HG03095 (cell line): ENCODE results near the gene GPM6B.

Source experiments
- ATAC-seq: cut with Tn5 transposase; IDR thresholded peaks from one replicate; pipeline ENCODE4 v1.9.1; 2021; ENCODE audit warnings: moderate library complexity; ENCODE audit not compliant: unreplicated experiment

The GPM6B gene

DNA sequence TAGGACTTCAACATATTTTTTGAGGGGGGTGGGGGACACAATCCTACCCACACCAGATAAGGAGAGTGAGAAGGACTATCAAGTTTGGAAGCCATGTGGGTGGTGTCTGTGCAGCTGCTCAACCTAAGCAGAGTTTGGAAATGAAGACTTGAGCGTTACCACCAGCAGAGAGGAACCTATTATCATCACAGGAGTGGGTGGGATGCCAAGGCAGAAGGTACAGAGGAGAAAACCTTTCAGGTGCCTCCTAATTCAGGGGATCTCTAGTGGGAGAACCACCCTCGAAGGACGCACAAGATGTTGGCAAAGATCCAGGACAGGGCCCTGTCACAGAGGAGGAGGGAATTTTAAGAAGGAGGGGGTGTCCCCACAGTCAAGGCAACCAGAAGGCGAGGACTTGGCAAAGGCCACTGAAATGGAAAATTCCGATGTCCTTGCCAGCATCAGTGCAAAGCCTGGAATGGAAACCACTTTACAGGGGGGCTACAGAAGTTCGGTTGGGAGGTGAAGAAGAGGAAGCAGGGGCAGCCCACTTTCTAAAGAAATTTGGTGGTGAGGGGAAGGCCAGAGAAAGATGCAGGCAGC is 8.4 kb upstream of the GPM6B start:
- ATAC-seq, result no peak

- no peak for ATAC-seq
Observed at GRCh38 chrX:13824746-13825145, 7.9 kb upstream of the GPM6B start.

- ATAC-seq, result no peak
Observed at GRCh38 chrX:13821738-13822137, 4.8 kb upstream of the GPM6B start.

- ATAC-seq, result no peak
Observed at GRCh38 chrX:13816176-13816575, 717 bp downstream of the GPM6B start.

GRCh38 chrX:13815664-13816063 is 1.2 kb downstream of the GPM6B start:
- ATAC-seq, result no peak

GRCh38 chrX:13808865-13809264 is 8.0 kb downstream of the GPM6B start:
- ATAC-seq, result no peak

- ATAC-seq, result no peak
Observed at GRCh38 chrX:13808293-13808692, 8.6 kb downstream of the GPM6B start.

GRCh38 chrX:13805241-13805640 is 11.7 kb downstream of the GPM6B start:
- no peak for ATAC-seq

GRCh38 chrX:13803116-13803515 is 13.8 kb downstream of the GPM6B start:
- no peak for ATAC-seq

DNA sequence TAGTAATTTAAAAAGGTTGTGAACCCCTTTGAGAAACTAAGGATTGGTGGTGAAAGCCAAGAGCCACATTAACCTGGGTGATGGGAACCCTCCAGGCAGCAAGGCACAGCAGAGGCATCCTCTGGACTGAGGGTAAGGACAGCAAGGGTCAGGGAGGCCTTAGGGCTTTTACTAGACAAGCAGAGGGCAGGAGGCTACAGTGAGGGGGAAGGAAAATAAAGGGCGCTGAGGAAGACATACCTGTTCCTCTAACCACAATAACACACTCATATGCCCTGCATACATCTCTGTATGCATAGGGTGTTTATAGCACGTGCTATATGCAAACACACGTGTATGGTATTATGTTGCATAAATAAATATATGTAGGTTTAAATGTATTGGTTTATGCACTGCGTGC is 18.7 kb downstream of the GPM6B start:
- no peak for ATAC-seq

GRCh38 chrX:13797512-13797911 is 19.4 kb downstream of the GPM6B start:
- ATAC-seq, result no peak

DNA sequence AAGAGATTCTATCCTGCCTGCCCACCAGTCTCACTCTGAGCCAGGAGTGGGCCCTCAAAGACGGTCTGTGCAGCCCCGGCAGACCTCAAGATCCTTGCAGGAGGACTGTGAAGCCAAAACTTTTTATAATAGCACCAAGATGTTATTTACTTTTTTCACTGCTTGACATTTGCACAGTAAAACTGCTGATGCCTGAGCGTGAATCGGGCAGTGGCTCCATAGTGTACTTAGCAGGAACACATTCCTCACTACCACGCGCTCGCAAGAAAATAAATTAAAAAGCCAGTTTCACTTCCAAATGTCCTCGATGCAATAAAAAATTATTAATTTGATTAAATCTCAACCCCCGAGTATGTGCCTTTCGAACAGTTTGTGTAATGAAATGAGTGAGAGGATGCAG is 22.5 kb downstream of the GPM6B start:
- ATAC-seq, result no peak

DNA sequence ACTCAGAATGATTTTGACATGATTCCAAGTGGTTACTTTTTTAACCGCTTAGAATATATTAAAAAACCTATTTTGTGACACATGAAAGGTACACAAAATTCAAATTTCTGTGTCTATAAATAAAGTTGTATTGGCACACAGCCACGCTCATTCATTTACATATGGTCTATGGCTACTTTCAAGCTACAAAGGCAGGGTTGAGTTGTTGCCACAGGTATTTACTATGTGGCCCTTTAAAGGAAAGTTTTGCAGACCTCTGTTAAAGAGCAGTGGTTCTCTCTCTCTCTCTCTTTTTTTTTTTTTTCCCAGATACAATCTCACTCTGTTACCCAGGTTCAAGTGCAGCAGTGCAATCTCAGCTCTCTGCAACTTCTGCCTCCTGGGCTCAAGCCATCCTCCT is 23.0 kb downstream of the GPM6B start:
- ATAC-seq, result no peak

DNA sequence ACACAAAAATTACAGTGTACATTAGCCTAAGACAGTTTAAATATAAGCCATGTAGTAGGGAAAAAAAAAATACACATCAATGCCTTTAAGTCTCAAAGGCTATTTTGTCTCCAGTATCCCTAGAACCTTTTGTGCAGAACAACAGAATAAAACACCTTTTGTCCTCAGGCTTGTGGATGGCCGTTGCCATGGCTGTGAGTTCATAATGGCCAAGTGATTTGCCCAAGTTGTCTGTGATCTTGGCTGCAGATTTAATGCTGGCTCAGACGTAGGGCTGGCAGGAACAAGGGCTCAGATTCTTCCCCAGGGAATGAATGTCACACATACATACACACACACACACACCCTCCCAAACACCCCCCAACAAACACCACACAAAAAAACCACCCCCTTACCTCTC is 25.3 kb downstream of the GPM6B start:
- no peak for ATAC-seq

- ATAC-seq, result no peak
Observed at GRCh38 chrX:13791145-13791544, 25.7 kb downstream of the GPM6B start.

DNA sequence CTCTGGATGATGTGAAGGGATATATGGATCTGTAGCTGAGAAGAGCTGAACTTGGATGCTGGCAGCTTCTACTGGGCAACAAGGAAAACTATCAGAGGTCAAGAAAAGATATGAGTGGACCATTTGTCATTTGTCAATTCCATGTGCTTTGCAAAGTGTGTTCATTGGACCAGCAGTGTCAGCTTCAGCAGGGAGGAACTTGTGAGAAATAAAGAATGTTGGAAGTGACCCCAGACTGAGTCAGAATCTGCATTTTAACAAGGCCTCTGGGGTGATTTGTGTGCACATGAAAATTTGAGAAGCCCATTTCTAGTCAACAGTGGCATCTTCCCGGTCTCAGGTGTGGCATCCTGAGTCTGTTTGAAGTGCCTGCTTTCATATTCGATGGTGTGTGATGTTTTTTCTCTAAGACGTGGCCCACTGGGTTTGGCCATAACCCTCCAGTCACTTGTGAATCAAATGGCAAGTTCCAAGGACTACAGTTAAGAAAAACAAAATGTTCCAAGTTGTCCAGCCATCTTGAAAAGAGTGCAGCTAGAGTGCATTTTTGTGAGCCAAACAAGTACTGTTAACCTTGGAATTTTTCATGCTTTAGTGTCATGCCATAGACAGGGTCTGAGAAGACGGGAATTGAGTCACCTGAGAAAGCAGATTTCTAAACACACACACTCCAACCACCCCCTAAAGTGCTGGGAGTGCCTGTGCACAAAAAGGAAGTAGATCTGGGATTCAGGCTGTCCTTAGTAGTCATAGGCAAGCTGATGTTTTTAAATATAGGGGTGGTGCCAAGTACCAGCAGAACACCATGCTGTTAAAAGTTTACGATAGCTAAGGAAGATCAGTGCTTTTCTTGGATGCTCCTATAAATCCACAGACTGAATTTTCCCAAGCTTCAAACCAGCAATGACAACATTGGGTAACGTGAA is 26.4 kb downstream of the GPM6B start:
- no peak for ATAC-seq

- ATAC-seq, result no peak
Observed at GRCh38 chrX:13786048-13786447, 30.8 kb downstream of the GPM6B start.

GRCh38 chrX:13780868-13781427 is 35.9 kb downstream of the GPM6B start:
- no peak for ATAC-seq

- no peak for ATAC-seq
Observed at GRCh38 chrX:13778916-13779315, 38.0 kb downstream of the GPM6B start.

GRCh38 chrX:13776387-13776786 is 40.5 kb downstream of the GPM6B start:
- no peak for ATAC-seq

- no peak for ATAC-seq
Observed at GRCh38 chrX:13775837-13776236, 41.1 kb downstream of the GPM6B start.

DNA sequence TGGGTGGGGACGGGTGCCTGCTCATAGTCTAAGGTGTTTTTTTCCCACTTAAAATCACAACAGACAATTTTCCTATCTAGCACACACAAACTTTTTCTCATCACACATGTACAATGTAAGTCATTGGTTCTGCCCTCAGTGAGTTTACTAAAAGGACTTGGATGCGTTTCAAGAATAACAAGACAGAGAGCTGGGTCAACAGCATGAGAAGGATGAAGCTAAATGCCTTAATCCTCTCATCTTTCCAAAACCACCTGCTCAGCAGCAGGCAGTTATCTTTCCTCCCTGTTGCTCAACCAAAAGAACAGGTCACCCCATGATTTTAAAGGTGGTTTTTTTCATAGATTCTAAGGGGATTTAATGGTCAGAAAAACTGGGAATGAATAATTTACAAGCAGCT is 42.2 kb downstream of the GPM6B start:
- no peak for ATAC-seq
